MM.1S (cell line): ENCODE results near the gene SPINK1.
"Not testable (repeated sequence)": the region's sequence is repeated elsewhere in the genome, so short reads cannot be mapped to it uniquely, and the experiment has no call there.

Source experiments
- DNase-seq: peaks from one replicate; pipeline ENCODE4 v3.0.0-alpha.2; 2015
- H2AFZ ChIP-seq: fragments of 300-600 bp; sonication (generic); 2 replicates; pipeline ENCODE4 v1.6.0; 2016; ENCODE audit warnings: antibody characterized with exemption, low read length
- H3F3A ChIP-seq: fragments of 300-600 bp; sonication (generic); 2 replicates; pipeline ENCODE4 v1.6.1; 2016; ENCODE audit warnings: mild to moderate bottlenecking, antibody characterized with exemption, low read length, moderate library complexity, mixed read lengths; ENCODE audit not compliant: insufficient read depth
- H3K27ac ChIP-seq: fragments of 300-600 bp; sonication (generic); 2 replicates; pipeline ENCODE4 v1.5.1; 2016; ENCODE audit warnings: mild to moderate bottlenecking, low read length
- H3K27me3 ChIP-seq: fragments of 300-600 bp; sonication (generic); replicated peaks from 2 replicates; pipeline ENCODE4 v1.6.0; 2016; ENCODE audit warnings: low read length; ENCODE audit not compliant: insufficient read depth
- H3K36me3 ChIP-seq: fragments of 300-600 bp; sonication (generic); replicated peaks from 2 replicates; pipeline ENCODE4 v1.6.1; 2016; ENCODE audit warnings: mild to moderate bottlenecking, low read length, mixed read lengths; ENCODE audit not compliant: insufficient read depth
- H3K4me1 ChIP-seq: fragments of 300-600 bp; sonication (generic); 2 replicates; pipeline ENCODE4 v1.6.1; 2016; ENCODE audit warnings: low read length, mixed read lengths
- H3K4me2 ChIP-seq: fragments of 300-600 bp; sonication (generic); 2 replicates; pipeline ENCODE4 v1.6.0; 2016; ENCODE audit warnings: low read depth, low read length
- H3K4me3 ChIP-seq: fragments of 300-600 bp; sonication (generic); 2 replicates; pipeline ENCODE4 v1.5.1; 2016; ENCODE audit warnings: low read length, mixed read lengths
- H3K79me2 ChIP-seq: fragments of 300-600 bp; sonication (generic); 2 replicates; pipeline ENCODE4 v1.6.1; 2016; ENCODE audit warnings: mixed run types, low read length, mixed read lengths
- H3K9ac ChIP-seq: fragments of 300-600 bp; sonication (generic); 2 replicates; pipeline ENCODE4 v1.6.1; 2016; ENCODE audit warnings: low read length, mixed read lengths
- H3K9me2 ChIP-seq: fragments of 300-600 bp; sonication (generic); replicated peaks from 2 replicates; pipeline ENCODE4 v1.6.1; 2016; ENCODE audit warnings: mild to moderate bottlenecking, low read length, mixed read lengths; ENCODE audit not compliant: insufficient read depth
- H3K9me3 ChIP-seq: fragments of 300-600 bp; sonication (generic); replicated peaks from 2 replicates; pipeline ENCODE4 v1.6.1; 2016; ENCODE audit warnings: mild to moderate bottlenecking, low read length, mixed read lengths; ENCODE audit not compliant: insufficient read depth
- H4K20me1 ChIP-seq: fragments of 300-600 bp; sonication (generic); 2 replicates; pipeline ENCODE4 v1.6.1; 2016; ENCODE audit warnings: mild to moderate bottlenecking, low read length, moderate library complexity, mixed read lengths; ENCODE audit not compliant: insufficient read depth
- EZH2 ChIP-seq: fragments of 300-600 bp; sonication (generic); optimal IDR thresholded peaks from 2 replicates; pipeline ENCODE3; 2017; ENCODE audit warnings: low read depth, mild to moderate bottlenecking, antibody characterized with exemption, low read length, mixed read lengths
- EZH2phosphoT487 ChIP-seq: fragments of 300-600 bp; sonication (generic); IDR thresholded peaks from 2 replicates; pipeline ENCODE4 v1.6.1; 2018; ENCODE audit warnings: antibody characterized with exemption, low read length
- TF ChIP-seq, protein P1 (sequence below): fragments of 300-600 bp; sonication (generic); IDR thresholded peaks from 2 replicates; pipeline ENCODE4 v1.5.1; 2016; ENCODE audit warnings: antibody characterized with exemption, low read length, mixed read lengths

The SPINK1 gene

GRCh38 chr5:147835386-147835798 is 3.9 kb upstream of the SPINK1 start:
- no peak overlapping the region for H3K4me3 ChIP-seq
- no peak overlapping the region for H2AFZ ChIP-seq
- no peak overlapping the region for H3K9ac ChIP-seq
- H3K9me2 ChIP-seq = no peaks in the 10 kb centered on the region
- no peak overlapping the region for H3K4me2 ChIP-seq
- H3K27ac ChIP-seq = no peak overlapping the region
- H3K36me3 ChIP-seq = no peaks in the 10 kb centered on the region
- no peak for DNase-seq
- no peaks in the 10 kb centered on the region for H3F3A ChIP-seq
- H3K27me3 ChIP-seq = no peaks in the 10 kb centered on the region
- H4K20me1 ChIP-seq = no peaks in the 10 kb centered on the region
- TF ChIP-seq EZH2phosphoT487 (no peak), EZH2 (no peak)
- TF ChIP-seq, protein P1, sequence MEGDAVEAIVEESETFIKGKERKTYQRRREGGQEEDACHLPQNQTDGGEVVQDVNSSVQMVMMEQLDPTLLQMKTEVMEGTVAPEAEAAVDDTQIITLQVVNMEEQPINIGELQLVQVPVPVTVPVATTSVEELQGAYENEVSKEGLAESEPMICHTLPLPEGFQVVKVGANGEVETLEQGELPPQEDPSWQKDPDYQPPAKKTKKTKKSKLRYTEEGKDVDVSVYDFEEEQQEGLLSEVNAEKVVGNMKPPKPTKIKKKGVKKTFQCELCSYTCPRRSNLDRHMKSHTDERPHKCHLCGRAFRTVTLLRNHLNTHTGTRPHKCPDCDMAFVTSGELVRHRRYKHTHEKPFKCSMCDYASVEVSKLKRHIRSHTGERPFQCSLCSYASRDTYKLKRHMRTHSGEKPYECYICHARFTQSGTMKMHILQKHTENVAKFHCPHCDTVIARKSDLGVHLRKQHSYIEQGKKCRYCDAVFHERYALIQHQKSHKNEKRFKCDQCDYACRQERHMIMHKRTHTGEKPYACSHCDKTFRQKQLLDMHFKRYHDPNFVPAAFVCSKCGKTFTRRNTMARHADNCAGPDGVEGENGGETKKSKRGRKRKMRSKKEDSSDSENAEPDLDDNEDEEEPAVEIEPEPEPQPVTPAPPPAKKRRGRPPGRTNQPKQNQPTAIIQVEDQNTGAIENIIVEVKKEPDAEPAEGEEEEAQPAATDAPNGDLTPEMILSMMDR = no peak
- H3K79me2 ChIP-seq = no peaks in the 10 kb centered on the region
- H3K9me3 ChIP-seq = no peaks in the 10 kb centered on the region
- no peaks in the 10 kb centered on the region for H3K4me1 ChIP-seq

DNA sequence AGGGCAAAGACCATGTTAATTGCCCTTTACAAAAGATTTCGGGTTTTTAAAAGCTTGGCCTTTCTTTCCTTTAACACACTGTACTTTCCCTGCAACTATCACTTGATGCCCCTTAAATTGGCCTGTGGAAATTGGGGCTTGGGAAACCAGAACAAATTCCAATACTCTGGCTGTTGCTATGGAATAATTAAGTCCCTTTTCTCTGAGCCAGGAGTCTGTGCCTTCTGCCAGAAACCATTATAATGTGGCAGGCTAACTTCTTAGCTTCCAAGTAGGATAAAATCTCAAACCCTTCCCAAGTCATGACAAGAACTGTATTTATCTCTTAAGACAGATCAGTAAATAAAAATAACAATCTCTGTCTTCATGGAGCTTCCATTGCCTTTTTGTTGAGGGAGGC is 1.1 kb upstream of the SPINK1 start:
- TF ChIP-seq EZH2 (no peak), EZH2phosphoT487 (no peak)
- TF ChIP-seq, protein P1 = no peak
- Histone ChIP-seq H3K27me3 (no peaks in the 10 kb centered on the region), H3K27ac (no peak overlapping the region), H3K4me3 (no peak overlapping the region), H3F3A (no peaks in the 10 kb centered on the region), H3K9me3 (no peaks in the 10 kb centered on the region), H2AFZ (no peak overlapping the region), H4K20me1 (no peaks in the 10 kb centered on the region), H3K36me3 (no peaks in the 10 kb centered on the region), H3K9ac (no peak overlapping the region), H3K4me1 (no peaks in the 10 kb centered on the region), H3K4me2 (no peak overlapping the region), H3K9me2 (no peaks in the 10 kb centered on the region), H3K79me2 (no peaks in the 10 kb centered on the region)
- no peak for DNase-seq

DNA sequence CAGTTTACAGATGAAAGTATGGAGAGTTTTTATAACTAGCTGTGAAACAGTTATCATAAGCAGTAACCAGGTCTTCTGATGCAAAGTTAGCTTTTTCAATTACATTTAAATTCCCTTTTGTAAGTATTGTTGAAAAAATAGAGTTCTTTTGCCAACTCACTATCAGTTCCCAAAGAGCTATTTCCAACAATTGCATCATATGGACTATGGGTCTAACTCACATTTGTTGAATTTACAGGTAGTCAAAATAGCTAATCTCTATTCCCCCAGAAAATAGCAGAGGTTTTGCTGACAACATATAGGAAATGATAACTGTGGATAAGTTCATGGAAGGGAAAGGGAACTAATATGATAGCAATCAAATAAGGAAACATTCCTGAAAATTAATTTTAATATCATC is 1.4 kb downstream of the SPINK1 start:
- Histone ChIP-seq H3K36me3 (no peaks in the 10 kb centered on the region), H4K20me1 (no peaks in the 10 kb centered on the region), H3K9me3 (no peaks in the 10 kb centered on the region), H3K27me3 (no peaks in the 10 kb centered on the region), H3K9me2 (no peaks in the 10 kb centered on the region), H3K9ac (no peak overlapping the region), H3K4me3 (no peak overlapping the region), H3F3A (no peaks in the 10 kb centered on the region), H2AFZ (no peak overlapping the region), H3K27ac (no peak overlapping the region), H3K4me1 (no peaks in the 10 kb centered on the region), H3K4me2 (no peak overlapping the region), H3K79me2 (no peaks in the 10 kb centered on the region)
- no peak for DNase-seq
- TF ChIP-seq, protein P1 = no peak
- TF ChIP-seq EZH2 (no peak), EZH2phosphoT487 (no peak)

DNA sequence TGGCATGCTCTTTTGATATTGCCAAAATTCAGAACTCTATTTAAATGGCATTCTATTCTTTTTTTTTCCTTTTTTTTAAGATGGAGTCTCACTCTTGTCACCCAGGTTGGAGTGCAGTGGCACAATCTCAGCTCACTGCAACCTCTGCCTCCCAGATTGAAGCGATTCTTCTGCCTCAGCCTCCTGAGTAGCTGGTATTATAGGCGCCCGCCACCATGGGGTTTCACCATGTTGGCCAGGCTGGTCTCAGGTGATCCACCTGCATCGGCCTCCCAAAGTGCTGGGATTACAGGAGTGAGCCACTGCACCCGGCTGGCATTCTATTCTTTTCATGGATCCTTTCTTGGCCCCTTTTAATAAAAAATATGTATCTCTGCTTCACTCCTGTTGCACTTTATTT is 4.5 kb downstream of the SPINK1 start:
- not testable (repeated sequence) for H3K4me2 ChIP-seq, H3K9ac ChIP-seq, H3K4me1 ChIP-seq, H4K20me1 ChIP-seq, DNase-seq, H3K9me3 ChIP-seq, H3K9me2 ChIP-seq, H3F3A ChIP-seq, H3K27me3 ChIP-seq, H3K4me3 ChIP-seq, H3K27ac ChIP-seq, H3K36me3 ChIP-seq, H2AFZ ChIP-seq, H3K79me2 ChIP-seq
